ENCODE data around the gene UNCX.
"Not testable (repeated sequence)": the region's sequence is repeated elsewhere in the genome, so short reads cannot be mapped to it uniquely, and the experiment has no call there.

The UNCX gene

DNA sequence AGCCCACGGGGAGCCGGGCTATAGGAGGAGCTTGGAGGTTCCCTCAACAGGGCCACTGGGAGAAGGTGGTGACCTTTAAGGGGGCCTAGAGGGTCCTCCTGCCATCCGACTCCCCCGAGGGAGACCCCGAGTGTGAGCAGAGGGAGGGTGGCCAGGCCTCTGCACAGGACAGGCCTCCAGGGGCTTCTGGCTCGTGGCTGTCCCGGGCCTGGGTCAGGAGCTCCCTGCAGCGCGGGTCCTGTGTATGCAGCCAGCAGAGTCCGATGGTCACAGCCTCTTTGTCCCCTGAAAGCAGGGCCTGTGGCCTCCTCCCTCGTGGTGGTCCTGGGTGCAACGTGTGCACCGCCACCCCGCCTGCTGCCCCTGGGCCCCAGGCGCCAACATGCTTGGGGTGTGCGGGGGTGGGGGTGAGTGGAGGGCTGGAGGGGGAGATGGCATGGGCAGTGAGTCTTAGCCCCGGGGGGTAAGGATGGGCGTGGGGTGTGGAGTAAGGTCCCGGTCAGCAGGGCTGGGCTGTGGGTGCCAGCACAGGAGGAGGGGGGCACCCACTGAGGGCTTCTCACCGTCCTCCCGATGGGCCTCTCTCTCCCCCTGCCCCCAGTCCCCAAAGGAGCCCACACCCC, 27.1 kb downstream of the UNCX start:
- no peak for DNase-seq

DNA sequence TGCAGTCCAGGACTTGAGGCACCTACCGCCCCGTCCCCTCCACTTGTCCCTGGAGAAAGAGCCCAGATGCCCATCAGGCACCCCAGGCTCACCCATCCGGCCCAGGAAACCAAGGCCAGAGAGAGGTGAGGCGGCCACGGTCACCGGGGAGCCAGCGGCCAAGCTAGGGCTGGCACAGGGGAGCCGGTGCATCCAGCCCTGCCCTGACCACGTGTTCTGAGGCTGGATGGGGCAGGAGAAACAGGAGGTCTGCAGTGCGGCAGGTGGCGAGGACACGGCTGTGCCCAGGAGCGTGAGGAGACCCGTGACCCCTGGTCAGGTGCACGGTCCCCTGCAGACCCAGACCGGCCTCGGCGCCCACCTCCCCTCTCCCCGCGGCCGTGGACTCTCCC, 27.6 kb downstream of the UNCX start:
- no peak for DNase-seq

DNA sequence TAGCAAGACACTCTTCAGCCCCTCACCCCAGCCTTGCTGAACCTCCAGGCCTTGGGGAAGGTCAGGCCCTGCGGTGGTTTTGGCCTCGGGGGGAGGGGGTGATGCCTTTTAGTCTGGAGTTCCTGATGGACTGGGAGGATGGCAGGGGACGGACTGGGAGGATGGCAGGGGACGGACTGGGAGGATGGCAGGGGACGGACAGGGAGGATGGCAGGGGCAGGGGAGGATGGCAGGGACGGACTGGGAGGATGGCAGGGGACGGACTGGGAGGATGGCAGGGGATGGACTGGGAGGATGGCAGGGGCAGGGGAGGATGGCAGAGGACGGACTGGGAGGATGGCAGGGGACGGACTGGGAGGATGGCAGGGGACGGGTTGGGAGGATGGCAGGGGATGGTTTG, 28.4 kb downstream of the UNCX start:
- not testable (repeated sequence) for DNase-seq

DNA sequence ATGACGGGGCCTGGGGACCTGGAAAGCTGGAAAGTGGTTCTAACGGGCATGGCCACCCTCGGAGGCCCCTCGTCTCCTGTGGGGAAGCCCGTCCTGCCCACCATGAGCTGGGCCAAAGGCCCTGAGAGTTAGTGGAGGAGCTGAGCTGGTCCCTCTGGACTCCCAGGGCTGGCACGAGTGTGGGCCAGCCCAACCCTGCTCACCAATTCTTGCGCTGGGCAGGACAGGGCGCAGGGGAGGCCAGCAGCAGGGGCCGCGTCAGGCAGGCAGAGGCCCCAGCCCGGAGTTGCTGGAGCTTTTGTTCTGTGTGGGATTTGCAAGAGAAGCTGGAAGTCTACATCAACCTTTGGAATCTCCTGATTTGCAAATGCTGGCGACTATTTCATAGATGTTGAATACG, 29.8 kb downstream of the UNCX start:
- no peak for DNase-seq

DNA sequence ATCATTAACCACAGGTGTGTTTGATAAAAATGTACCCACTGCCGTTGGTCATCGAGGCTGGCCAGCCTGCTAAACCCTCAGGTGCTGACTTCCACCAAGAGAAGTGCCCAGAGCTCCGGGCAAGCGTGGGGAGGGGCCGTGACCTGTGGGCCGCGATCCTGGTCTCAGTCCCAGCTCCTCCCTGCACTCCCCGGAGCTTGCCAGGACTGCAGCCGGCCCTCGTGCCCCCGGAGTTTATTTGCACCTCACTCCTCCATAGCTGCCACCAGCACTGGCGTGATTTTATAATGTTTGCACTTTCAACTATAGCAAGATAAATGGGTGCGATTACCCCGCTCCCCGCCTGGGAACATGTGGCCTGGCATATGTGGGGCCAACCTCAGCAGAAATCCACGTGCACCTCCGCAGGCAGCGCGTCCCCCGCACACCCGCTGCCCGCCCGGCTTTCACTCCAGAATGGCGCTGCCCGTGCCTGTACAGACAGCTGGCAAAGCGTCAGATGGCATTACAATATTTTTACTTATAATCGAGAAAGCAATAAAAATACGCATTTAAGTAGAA, 30.8 kb downstream of the UNCX start:
- no peak for DNase-seq

DNA sequence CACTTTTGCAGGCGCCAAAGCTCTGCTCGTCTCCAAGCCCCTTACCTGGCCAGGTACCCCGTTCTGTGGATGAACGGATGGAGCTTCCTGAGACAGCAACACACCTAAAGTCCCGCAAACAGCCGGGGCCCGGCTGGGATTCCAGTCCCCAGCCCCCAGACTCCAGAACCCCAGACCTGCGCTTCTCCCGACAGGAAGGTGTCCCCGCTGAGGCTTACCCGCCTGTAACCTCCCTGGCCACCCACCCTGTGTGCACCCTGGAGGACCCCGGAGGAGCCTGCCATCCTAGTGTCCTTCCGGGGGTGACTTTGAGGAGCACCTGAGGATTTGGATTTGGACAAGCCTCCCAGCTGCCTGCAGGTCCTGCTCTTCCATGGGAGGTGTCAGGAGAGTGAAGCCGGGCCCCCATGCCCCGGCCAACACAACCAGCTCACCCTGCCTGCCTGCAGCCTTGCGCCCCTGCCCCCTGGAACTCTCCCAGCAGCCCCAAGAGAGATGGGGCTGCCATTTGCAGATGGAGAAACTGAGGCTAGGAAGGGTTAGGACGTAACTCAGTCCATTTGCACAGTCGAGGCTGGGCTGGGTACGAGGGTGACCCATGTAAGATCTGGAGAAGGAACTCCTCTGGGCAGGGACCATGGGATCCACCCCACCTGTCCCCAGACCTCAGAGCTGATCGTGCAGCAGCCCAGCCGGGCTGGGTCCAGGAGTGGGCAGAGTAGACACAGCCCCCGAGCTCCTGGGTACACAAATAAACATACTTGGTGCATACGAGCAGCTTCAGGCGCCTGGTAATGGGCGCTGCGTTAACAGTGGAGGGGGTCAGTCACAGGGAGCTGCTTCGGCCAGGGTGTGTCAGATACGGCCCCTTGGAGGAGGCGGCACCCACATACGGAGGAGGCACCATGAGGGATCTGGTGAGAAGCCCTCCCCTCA, 31.9 kb downstream of the UNCX start:
- DNase-seq = no peak

DNA sequence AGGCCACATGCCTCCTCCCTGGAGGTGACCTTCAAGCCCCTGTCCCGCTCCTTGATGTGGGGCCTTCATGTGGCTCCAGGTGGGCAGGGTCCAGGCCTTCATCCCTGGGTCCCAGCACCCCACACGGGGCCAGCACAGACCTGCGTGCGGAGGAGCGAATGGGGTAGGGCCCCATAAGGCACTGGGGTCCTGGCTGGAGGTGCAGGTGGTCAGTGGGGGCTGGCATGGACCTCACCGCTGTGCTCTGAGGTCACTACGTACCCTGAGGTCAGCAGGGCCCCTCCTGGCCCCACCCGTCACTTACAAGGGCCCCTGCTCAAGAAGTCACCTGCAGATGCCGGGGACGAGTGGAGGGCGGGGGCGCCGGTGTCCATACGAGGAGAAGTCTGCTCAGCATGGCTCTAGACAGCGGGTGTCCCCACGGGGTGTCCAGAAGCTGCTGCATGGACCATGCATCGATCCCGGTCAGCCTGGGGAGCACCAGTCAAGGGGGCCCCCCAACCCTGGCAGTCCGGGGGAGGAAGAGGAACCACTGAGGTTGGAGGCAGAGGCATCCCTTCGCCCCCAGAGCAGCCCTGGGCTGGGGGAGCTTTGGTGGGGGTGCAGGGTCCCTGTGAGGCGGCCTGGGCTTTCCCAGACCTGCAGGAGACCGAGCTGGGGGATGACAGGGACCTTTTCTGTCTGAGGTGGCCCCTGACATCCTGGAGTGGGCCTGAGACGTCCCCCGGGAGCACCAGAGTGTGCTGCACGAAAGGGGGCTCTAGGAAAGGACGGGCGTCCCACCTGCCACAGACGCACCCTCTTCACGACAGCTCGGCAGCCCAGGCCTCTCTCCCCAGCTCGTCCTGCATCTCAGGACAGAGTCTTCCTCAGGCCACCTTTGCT, 34.6 kb downstream of the UNCX start:
- no peak for DNase-seq

DNA sequence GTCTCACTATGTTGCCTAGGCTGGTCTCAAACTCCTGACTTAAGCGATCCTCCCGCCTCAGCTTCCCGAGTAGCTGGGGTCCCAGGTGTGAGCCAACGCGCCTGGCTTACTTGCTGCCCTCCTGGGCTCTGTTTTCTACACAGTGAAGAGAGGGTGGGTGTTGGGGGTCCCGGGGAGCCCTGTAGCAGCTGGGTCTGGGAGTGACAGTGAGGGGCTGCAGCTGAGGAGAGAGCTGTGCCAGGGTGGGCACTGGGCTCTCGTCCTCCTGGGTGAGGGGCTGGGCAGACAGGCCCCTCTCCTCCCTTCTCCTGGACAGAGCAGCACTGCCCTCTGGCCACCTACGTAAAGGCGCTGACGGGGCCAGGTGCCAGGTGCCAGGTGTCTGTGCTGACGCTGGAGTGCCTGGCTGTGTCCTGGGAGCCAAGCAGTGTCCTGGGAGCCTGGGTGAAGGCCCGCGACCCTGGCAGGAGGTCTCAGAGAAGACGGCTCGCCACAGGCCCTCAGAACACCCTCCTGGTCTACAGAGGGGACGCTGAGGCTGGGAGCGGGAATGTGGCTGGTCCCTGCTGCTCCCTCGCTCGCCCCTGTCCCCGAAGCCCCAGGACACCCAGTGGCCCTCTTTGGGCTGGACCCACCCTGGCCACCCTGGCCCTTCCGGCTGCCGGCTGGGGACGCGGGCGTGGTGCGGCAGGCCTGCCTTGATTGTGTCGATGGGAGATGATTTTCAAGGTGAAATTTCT, 35.6 kb downstream of the UNCX start:
- DNase-seq = no peak

DNA sequence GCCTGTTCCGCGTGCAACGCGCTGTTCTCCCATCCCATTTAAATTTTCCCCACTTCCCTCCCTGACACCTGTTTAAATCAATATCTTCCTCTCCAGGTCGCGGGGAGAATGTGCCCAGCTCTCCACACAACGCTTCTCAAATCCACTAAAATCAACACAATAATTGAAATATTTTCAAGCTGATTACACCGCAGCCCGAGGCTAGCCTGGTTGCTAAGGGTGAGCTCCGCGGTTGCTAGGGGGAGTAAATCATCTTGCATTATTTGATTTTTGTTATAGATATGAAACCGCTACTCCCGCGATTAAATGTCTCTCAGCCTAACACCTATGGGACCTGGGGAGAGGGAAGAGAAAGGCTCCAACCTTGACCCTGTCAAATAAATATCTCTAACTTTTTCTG, 36.2 kb downstream of the UNCX start:
- DNase-seq = no peak

DNA sequence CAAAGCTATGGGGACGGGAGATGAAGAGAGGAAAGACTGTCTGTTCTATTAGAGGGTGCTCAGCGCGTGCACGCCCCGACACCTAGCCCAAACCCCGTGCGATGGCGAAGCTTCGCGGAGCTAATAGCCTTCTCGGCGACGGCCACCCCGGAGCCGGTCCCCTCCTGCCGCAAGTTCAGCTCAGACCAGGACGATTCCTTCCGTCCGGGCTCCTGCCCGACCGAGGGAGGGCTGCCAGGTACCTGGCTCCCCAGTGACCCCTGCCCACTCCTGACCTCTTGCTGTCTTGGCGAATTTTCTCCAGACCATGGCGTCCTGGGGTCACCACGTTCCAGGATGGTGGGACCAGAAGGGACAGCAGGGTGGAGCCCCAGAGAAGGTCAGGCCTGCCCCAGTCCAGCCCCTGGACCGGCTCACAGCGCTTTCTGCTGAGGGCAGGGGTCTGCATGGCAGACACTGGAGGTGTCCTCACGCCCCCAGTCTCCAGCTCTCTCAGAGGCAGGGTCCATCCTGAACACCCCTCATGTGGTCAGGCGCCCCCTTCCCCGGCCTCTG, 36.7 kb downstream of the UNCX start:
- no peak for DNase-seq

DNA sequence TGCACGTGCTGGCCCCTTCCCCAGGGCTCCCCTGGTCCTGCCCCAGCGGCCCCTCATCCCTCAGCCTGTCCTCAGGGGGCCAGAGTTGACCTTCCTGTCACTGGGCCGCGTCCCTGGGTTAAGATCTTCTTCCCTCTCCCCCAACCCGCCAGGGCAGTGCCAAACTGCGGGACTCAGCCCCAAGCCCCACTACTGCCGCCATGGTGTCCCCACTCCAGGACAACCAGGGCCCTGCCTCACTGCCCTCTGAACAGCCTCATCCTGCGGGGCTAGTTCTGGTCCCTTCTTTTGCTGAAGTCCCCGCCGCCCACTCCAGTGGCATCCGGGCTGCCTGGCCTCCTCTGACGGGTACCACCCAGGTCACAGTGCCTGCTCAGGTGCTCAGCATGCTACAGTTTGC, 37.5 kb downstream of the UNCX start:
- no peak for DNase-seq

DNA sequence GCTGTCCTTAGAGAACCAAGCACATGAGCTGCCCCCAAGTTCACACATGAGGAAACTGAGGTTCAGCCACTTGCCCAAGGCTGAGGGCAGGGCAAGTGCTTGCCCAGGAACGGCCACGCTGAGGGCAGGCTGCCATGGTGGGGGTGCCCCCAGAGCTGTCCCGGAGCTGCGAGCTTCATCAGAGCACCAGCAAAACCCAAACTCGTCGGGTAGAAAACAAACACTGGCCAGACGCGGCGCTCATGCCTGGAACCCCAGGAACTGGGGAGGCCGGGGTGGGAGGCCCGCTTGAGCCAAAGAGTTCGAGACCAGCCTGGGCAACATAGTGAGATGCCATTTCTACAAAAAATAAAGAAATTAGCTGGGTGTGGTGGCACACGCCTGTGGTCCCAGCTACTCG, 38.4 kb downstream of the UNCX start:
- DNase-seq = no peak

DNA sequence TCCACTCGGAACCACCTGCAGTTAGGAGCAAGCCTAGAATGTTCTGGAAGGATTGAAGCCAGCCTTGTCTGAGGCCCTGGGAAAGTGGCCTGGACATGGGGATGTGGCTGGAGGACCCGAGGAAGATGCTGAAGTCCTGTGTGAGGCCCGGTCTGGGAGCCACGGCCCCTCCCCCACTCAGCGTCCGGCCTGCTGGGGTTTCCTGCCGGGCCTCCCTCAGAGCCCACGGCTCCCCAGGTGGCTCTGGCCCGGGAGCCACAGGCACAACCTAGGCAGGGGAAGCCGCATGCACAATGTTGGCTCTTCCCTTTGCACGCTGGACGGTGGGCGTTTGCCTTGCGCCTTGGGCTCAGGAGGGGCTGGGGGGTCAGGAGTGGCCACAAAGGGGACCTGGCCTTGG, 39.0 kb downstream of the UNCX start:
- no peak for DNase-seq

DNA sequence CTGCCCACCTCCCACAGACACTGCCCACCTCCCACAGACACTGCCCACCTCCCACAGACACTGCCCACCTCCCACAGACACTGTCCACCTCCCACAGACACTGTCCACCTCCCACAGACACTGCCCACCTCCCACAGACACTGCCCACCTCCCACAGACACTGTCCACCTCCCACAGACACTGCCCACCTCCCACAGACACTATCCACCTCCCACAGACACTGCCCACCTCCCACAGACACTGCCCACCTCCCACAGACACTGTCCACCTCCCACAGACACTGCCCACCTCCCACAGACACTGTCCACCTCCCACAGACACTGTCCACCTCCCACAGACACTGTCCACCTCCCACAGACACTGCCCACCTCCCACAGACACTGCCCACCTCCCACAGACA, 39.5 kb downstream of the UNCX start:
- DNase-seq = not testable (repeated sequence)

DNA sequence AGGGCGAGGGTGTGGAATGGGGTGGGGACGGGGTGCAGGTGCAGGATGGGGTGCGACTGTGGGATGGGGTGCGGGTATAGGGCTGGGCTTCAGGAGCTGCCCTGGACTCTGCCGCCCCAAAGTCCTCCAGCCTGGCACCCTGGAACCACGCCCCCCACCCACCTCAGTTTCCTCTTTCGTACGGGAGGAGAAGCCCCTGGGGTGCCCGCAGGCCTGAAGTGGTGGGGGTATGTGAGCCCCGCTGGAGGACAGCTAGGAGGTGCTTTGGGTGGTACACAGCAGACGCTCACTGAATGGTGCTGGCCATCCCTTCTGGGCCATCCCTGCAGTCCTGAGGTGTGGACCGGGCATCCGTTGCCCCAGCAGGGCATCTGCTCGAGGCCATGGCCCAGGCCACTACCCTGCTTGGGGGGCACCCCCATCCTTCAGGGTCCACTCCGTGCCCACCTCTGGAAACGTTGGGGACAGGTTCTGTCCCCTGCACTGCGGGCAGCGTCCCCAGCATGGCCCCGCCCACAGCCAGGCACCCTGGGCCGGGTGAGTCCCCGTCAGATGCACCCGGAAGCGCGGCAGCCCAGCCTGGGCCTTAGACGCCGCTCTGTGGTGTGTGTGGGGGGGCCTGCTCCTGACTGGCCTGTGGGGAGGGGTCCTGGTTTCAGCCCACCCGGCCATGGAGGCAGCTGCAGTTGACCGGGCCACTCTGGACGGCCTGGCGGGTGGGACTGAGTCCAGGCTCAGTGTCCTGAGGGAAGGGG, 41.6 kb downstream of the UNCX start:
- DNase-seq = no peak

DNA sequence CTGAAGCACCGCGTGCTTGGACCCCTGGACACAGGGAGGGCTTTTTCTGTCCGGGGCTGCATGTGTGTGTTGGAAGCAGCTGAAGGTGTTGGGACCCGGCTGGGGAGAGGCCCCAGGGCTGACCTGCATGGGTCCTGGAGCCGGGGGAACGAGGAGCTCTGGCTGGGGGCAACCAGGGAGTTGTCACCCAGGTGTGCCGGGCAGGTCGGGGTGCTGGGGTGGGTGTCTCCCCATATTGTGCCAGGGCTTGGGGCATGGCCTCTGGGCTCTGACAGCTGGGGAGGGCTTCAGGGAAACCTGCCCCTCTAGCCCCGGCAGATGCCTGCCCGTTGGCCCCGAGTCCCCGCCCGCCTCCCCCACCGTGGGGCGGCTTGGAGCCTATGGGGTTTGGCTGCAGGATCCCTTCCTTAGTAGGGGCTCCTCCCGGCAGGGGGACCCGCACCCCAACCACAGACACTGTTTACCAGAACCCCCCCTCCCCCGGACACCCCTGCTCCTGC, 42.3 kb downstream of the UNCX start:
- DNase-seq = no peak

DNA sequence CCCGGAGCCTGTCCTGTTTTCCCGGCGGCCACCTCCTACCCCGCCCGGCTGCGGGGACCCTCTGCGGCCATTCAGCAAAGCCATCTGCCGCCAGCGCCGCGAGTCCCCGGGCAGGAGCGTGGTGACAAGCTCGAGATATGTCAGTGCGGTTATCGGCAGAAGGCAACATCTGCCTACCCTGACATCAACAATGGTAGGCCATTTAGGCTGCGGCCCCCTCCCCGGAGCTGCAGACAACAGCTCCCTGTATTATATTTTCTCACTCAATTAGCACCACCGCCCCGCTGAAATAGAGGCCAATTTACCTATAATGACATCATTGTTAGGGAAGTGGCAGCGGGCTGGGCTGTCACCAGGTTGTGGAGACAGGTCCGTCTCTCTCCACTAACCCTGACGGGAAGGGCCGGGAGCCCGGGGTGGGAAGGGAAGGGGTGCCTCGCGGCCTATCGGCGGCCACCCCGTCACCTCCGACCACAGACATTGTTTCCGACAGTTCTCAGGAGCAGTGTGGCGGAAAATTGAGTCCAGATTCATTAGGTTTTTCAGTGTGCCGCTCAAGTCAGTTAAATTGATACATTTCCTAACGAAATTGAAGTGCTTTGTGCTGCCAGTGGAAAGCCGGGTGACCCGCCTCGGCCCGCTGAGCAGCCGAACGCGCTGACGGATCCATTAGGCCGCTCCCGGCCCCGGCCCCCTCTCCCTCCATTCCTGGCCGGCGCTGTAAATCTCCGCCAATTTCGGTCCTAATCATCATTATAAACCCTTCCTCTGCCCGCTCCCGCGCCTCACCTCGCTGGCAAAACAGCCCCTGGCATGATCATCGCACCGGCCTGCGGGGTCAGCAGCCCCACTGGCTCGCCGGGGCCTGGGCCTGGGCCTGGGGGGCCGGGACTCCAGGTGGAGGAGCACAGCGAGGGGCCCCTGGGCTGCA, 43.0 kb downstream of the UNCX start:
- no peak for DNase-seq

DNA sequence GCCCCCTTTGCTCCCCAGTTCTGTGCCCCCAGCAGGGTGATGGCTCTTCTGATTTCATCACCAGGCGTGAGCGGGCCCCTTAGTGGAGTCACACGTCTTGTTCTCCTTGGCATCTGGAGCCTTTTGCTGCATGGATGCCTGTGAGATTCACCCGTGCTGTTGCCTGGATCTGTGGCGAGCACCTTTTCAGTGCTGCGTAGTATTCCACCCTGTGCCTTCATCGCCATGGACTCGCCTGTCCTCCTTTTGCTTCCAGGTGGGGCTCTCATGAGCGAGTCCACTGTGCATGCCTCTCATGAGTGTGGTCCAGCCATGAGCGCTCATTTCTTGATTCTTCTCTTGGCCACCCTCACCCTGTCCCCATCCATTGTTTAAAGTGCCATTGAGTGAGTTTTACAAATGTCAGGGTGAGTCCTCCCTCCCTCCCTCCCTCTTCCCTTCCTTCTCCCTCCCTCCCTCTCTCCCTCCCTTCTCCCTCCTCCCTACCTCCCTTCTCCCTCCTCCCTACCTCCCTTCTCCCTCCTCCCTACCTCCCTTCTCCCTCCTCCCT, 44.0 kb downstream of the UNCX start:
- DNase-seq = no peak

DNA sequence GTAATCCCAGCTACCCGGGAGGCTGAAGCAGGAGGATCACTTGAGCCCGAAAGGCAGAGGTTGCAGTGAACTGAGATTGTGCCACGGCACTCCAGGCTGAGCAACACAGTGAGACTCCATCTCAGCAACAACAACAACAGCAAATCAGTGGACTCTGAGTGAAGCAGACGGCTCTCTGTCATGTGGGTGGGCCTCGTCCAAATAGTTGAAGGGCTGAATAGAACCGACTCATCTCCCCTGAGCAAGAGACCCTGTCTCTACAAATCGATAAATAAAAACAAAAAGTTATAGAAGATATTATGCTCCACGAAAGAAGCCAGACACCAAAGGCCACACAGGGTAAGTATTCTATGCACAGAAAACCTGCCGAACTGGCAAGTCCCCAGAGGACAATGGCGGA, 45.9 kb downstream of the UNCX start:
- no peak for DNase-seq

DNA sequence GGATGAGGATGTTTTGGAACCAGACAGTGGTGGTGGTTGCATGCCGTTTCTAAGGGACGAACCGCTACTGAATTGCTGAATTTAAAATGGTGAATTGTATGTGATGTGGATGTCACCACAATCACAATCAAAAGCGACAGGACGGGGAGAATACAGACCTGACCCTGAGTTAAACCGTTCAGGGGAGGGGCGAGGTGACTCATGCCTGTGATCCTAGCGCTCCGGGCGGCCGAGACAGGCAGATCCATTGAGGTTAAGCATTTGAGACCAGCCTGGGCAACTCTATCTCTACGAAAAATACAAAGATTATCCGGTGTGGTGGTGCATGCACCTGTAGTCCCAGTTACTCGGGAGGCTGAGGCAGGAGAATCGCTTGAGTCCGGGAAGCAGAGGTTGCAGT, 46.4 kb downstream of the UNCX start:
- DNase-seq = no peak
